NCI-H345 (cell line): ENCODE results near the gene SENP7.
"Not testable (repeated sequence)": the region's sequence is repeated elsewhere in the genome, so short reads cannot be mapped to it uniquely, and the experiment has no call there.

ENCODE experiments used
- DNase-seq: peaks from one replicate; lab custom pipeline; 2025; lab: John Stamatoyannopoulos, UW

SENP7 gene

GRCh38 chr3:101329016-101329673 is 183.9 kb downstream of the SENP7 start:
- no peak for DNase-seq

- DNase-seq: no peak
Measured at GRCh38 chr3:101325393-101326134, 187.4 kb downstream of the SENP7 start.

GRCh38 chr3:101320475-101320874 is 192.5 kb downstream of the SENP7 start, which contains the start of gene IMPG2:
TSS of gene IMPG2 (minus strand) at chr3:101320575. CDS start at chr3:101320372, 203 bp downstream.
- no peak for DNase-seq

GRCh38 chr3:101319531-101319930 is 193.5 kb downstream of the SENP7 start:
- no peak for DNase-seq

GRCh38 chr3:101312545-101312944 is 200.5 kb downstream of the SENP7 start:
- DNase-seq: no peak

- no peak for DNase-seq
Measured at GRCh38 chr3:101311676-101312075, 201.3 kb downstream of the SENP7 start.

- no peak for DNase-seq
Measured at GRCh38 chr3:101310978-101311375, 202.0 kb downstream of the SENP7 start.

- not testable (repeated sequence) for DNase-seq
Measured at GRCh38 chr3:101308147-101308772, 204.8 kb downstream of the SENP7 start.

GRCh38 chr3:101303836-101304235 is 209.2 kb downstream of the SENP7 start:
- DNase-seq: no peak

GRCh38 chr3:101303089-101303731 is 209.8 kb downstream of the SENP7 start:
- no peak for DNase-seq

GRCh38 chr3:101300073-101300472 is 212.9 kb downstream of the SENP7 start:
- no peak for DNase-seq

GRCh38 chr3:101292027-101292426 is 221.0 kb downstream of the SENP7 start:
- DNase-seq: no peak

- no peak for DNase-seq
Measured at GRCh38 chr3:101288294-101288693, 224.7 kb downstream of the SENP7 start.

- no peak for DNase-seq
Measured at GRCh38 chr3:101284757-101285156, 228.3 kb downstream of the SENP7 start.

- DNase-seq: no peak
Measured at GRCh38 chr3:101281521-101282030, 231.4 kb downstream of the SENP7 start.

GRCh38 chr3:101279765-101280385 is 233.1 kb downstream of the SENP7 start:
- DNase-seq: no peak

- DNase-seq: no peak
Measured at GRCh38 chr3:101279162-101279561, 233.8 kb downstream of the SENP7 start.

GRCh38 chr3:101278727-101279126 is 234.3 kb downstream of the SENP7 start:
- DNase-seq: no peak
